ENCODE measurements around the gene CEP104.

The CEP104 gene

GRCh38 chr1:3762873-3763228, 94.2 kb downstream of the CEP104 start:
- DNase-seq (ENCODE audit: low spot score) = no peak

GRCh38 chr1:3762151-3762872, 94.7 kb downstream of the CEP104 start:
- no peak for DNase-seq (ENCODE audit: low spot score)
